Heart left ventricle (tissue), 16 donors: Measurements from ENCODE around the gene CAVIN4. TPM values are rescaled to one million over a fixed set of nuclear protein-coding genes. Genes with fewer than 3 reads are reported as not detected.

Source experiments
- ATAC-seq, 4 donors: fragments of 200-7000 bp; cut with Tn5 transposase; one replicate each; pipeline ENCODE4 v1.9.1; 2020 to 2022; ENCODE audit warnings: moderate library complexity in 4 of 4, mild to moderate bottlenecking in 3 of 4, moderate number of reproducible peaks in 1 of 4
- DNase-seq, 5 donors: peaks; one replicate each; pipeline ENCODE4 v3.0.0-alpha.2; 2020
- H3K27ac ChIP-seq, 12 donors: fragments of 200-600 bp; sonication (generic) in 4 of 12; one replicate each; pipeline versions ENCODE4 v1.5.0 to v1.8.0; 2016 to 2022; ENCODE audit warnings: mild to moderate bottlenecking in 2 of 12
- H3K27me3 ChIP-seq, 9 donors: fragments of 200-600 bp; sonication (generic) in 2 of 9; one replicate each; pipeline versions ENCODE4 v1.5.1 to v1.8.0; 2016 to 2022; ENCODE audit warnings: mild to moderate bottlenecking in 3 of 9
- H3K36me3 ChIP-seq, 9 donors: fragments of 200-600 bp; sonication (generic) in 2 of 9; one replicate each; pipeline versions ENCODE4 v1.5.0 to v1.8.0; 2018 to 2022; ENCODE audit warnings: mild to moderate bottlenecking in 2 of 9
- H3K4me1 ChIP-seq, 12 donors: fragments of 200-600 bp; sonication (generic) in 4 of 12; one replicate each; pipeline versions ENCODE4 v1.5.0 to v1.8.0; 2016 to 2022; ENCODE audit warnings: mild to moderate bottlenecking in 3 of 12
- H3K4me3 ChIP-seq, 12 donors: fragments of 200-600 bp; sonication (generic) in 4 of 12; one replicate each; pipeline versions ENCODE4 v1.5.0 to v1.8.0; 2017 to 2022; ENCODE audit warnings: mild to moderate bottlenecking in 9 of 12, moderate library complexity in 4 of 12
- H3K9me3 ChIP-seq, 12 donors: fragments of 200-600 bp; sonication (generic) in 4 of 12; one replicate each; pipeline versions ENCODE4 v1.5.0 to v1.8.0; 2016 to 2022; ENCODE audit warnings: mild to moderate bottlenecking in 1 of 12
- CTCF ChIP-seq, 12 donors: fragments of 200-600 bp; sonication (generic) in 4 of 12; IDR thresholded peaks; one replicate each; pipeline versions ENCODE4 v1.5.0 to v1.8.0; 2018 to 2022; ENCODE audit warnings: antibody characterized with exemption in 12 of 12, mild to moderate bottlenecking in 5 of 12
- POLR2A ChIP-seq, 2 donors: fragments of 450-650 bp; IDR thresholded peaks; one replicate each; pipeline ENCODE4 v1.6.1; 2017; ENCODE audit warnings: antibody characterized with exemption in 2 of 2, mild to moderate bottlenecking in 2 of 2, moderate library complexity in 2 of 2
- WGBS, 4 donors: extraction: QIAGEN DNeasy Blood & Tissue Kit in 2 of 4; methylation state at CpG; one replicate each; pipeline versions ENCODE4 v1.1.5 to v1.1.7; 2013 to 2018; 5-methylcytosine and 5-hydroxymethylcytosine counted together
- intact Hi-C, 10 donors: fragments of 100-400 bp; cut with DNase I; formaldehyde crosslinking; loops; one replicate each; pipeline versions ENCODE4 v1.11.1 to v1.14.2; 2022
- polyA plus RNA-seq, 2 donors: library from polyadenylated mRNA; stranded (reverse); fragments of 200-250 nt; gene quantifications; one replicate each; pipeline ENCODE4 v1.2.3, GENCODE V29; 2013
- total RNA-seq, 9 donors: library from RNA; depleted of rRNA in 2 of 9; stranded (reverse); fragments of >200 nt in 2 of 9; fragmentation: NEBNext Ultra II Directional in 3 of 9; extraction: Animal tissue kit (Norgen Biotek cat#: 25700) in 3 of 9; gene quantifications; one replicate each; pipeline versions ENCODE4 v1.1.0 to v1.2.4, GENCODE V29; 2016 to 2023
- donor health status: ischemic (EF 13 %, LVEDD 7.1; RV severe dilation, severe dysfunction).
- donor health status: healthy with polysubstance abuse.
- donor health status: DM: no; HTN: yes; CAD: no.
- donor health status: DM: no; HTN: no; CAD: no.
- donor health status: ischemic (EF 25% LVEDD 6.9; RV normal size, moderate dysfunction).
- donor health status: ischemic (EF 25% LVEDD 5.7; RV mildly dilated, moderate dysfunction).
- donor health status: healthy.
- donor health status: DM: yes; HTN: yes; CAD: no.
- donor health status: ischemic (EF 35%, LVEDD 5.7; RV mildly dilated, moderate dysfunction).
- donor health status: nonischemic (EF 11% LVEDD 7.7; RV severe dilation, severe dysfunction).
- donor health status: DM: yes; HTN: yes; CAD: no.
- donor health status: PGD.
- donor health status: ischemic (EF 29% LVEDD 5.4; RV normal size, mild dysfunction).
- donor health status: nonischemic (EF 23%, LVEDD 6.1; RV moderate dilation, normal function).

The CAVIN4 gene
- total and polyA plus RNA-seq, 11 donors = 13.9 to 133 (median 62.4) TPM

GRCh38 chr9:100598641-100599145 is 20.8 kb downstream of the CAVIN4 start:
- peak; percentile 79 to 91 (median 82) for DNase-seq
- Histone ChIP-seq H3K27ac (no peak overlapping the region), H3K4me1 (peaks cover 0 to 17% (median 7%) of the 10 kb centered on the region in 12 donors), H3K9me3 (no peaks in the 10 kb centered on the region), H3K4me3 (peak overlapping the region; percentile 13 to 66 (median 54)), H3K36me3 (no peaks in the 10 kb centered on the region), H3K27me3 (no peaks in the 10 kb centered on the region)
- 1 to 3% (median 1%) methylated on average over 40 to 41 of the region's 41 CpGs for WGBS, 4 donors
- TF ChIP-seq POLR2A (IDR thresholded peaks at IDR 0.05) = no peak
- peak in 1 of 12 donors; percentile 6 for TF ChIP-seq CTCF (IDR thresholded peaks at IDR 0.05)
- intact Hi-C loops = loop anchor here (5.0 to 10.0 kb wide), 16 partner anchors 91 to 1414 kb away; partner anchors contain the start of genes TEX10 (in 4 of the 10) and MSANTD3 (in 2 of the 10)
- peak; percentile 66 to 86 (median 84) for ATAC-seq

GRCh38 chr9:100600521-100601079 is 22.7 kb downstream of the CAVIN4 start:
- no peak overlapping the region for H3K27ac ChIP-seq
- no peak for TF ChIP-seq CTCF (IDR thresholded peaks at IDR 0.05)
- no peak for TF ChIP-seq POLR2A (IDR thresholded peaks at IDR 0.05)
- WGBS, 4 donors = 72 to 84% (median 82%) methylated on average over 7 of the region's 7 CpGs
- H3K4me3 ChIP-seq = no peak overlapping the region
- H3K4me1 ChIP-seq = peaks cover 0 to 10% (median 6%) of the 10 kb centered on the region in 12 donors
- ATAC-seq (no peak), DNase-seq (no peak)
- intact Hi-C loops = loop anchor here in 9 of 10 donors (1.0 to 10.0 kb wide), 4 partner anchors 634 to 712 kb away; no protein-coding TSS in a partner anchor
- H3K36me3 ChIP-seq = no peaks in the 10 kb centered on the region
- no peaks in the 10 kb centered on the region for H3K27me3 ChIP-seq
- no peaks in the 10 kb centered on the region for H3K9me3 ChIP-seq

GRCh38 chr9:100601216-100601615 is 23.3 kb downstream of the CAVIN4 start:
- DNase-seq = peak in 1 of 5 donors; percentile 14
- peak in 3 of 4 donors; percentile 38 to 56 (median 54) for ATAC-seq

More at GRCh38 chr9:100601216-100601615, 23.3 kb downstream of the CAVIN4 start:
- H3K9me3 ChIP-seq = no peaks in the 10 kb centered on the region
- no peak overlapping the region for H3K4me3 ChIP-seq
- no peaks in the 10 kb centered on the region for H3K27me3 ChIP-seq
- intact Hi-C loops = loop anchor here in 9 of 10 donors (1.0 to 10.0 kb wide), 4 partner anchors 634 to 711 kb away; no protein-coding TSS in a partner anchor
- peak; percentile 19 to 59 (median 46) for TF ChIP-seq CTCF (IDR thresholded peaks at IDR 0.05)
- no peak for TF ChIP-seq POLR2A (IDR thresholded peaks at IDR 0.05)
- peaks cover 0 to 10% (median 5%) of the 10 kb centered on the region in 12 donors for H3K4me1 ChIP-seq
- no peaks in the 10 kb centered on the region for H3K36me3 ChIP-seq
- H3K27ac ChIP-seq = no peak overlapping the region
